ENCODE measurements around the gene MED27. TPM values are rescaled to one million over a fixed set of nuclear protein-coding genes. Genes with fewer than 3 reads are reported as not detected.

The MED27 gene
- total RNA-seq, 1 experiment from 2014 or later = 38.9 TPM

DNA sequence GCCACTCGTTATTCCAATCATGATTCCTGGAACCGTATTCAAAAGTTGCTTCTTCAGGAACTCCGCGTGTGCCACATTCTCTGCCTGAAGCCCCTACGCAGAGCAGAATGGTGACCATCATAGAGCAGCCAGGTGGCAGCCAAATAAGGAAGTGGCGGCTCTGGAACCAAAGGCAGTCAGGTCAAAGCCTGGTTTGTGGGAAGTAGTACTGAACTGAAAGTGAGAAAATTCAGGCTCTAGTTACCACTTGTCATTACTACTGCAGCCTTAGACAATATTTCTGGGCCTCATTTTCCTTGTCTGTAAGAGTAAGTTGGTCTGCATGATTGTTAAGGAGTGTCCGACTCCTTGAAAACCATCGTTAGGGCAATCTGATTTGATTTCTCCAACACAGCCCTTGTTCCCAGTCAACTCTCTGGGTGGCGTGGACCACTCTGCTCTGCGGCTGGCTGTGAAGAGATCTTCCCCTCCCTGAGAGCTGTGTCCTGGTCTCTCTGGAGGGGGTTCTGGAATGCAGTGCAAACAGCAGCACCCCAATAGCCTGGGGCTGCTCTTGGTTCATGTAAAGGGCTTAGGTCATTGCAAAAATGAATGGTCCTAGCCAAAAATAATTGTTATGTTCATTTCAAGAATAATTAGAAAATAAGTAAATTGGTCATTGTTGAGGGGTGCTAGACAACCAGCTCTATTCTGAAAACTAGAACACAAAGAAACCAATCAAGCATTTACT, 102.4 kb downstream of the MED27 start:
- Histone ChIP-seq H3K27me3 (no peaks in the 10 kb centered on the region), H3K4me3 (no peak overlapping the region), H3K36me3 (no peaks in the 10 kb centered on the region), H3K9me3 (no peaks in the 10 kb centered on the region)
- no peak for DNase-seq

DNA sequence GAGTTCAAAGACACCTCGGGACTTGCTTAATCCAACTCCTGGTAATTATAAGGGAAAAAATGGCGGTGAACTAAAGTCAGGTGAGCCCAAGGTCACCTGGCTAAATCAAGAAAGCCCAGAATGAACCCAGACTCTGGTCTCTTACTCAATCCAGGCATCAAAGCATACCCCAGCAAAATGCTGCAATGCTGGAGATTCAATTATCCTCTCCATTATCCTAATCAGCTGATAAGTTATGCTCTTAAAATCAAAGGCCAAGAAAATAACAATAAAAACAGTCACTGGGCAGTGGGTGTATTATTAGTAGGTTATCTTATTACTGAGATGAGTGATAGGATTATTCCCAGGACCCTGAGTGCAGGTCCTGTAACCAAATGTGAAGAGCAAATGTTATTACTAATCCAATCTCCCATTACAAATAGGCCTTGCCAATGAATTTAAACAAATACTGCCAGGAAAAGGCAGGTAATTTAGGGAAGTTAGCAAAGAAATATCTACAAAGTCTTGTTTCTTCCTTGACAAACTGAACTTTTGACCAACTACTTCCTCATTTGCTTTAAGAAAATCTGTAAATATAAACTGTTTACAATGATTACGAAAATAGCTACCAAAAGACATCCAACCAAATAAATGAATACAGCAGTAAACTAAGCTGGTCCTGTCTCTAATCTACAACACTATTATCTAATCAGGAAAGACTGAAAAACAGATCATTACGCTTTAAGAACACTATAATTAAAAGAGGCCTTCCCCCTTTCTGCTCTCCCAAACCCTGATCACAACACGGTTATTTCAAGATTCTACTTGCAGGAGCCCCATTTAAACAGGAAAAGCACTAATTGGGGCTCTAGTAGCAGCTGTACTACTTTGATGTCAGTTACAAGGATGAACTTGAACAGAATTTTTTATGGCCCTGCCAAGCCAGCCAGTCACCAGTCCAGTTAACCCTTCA, 103.2 kb downstream of the MED27 start:
- Histone ChIP-seq H3K4me3 (no peak overlapping the region), H3K36me3 (no peaks in the 10 kb centered on the region), H3K27me3 (no peaks in the 10 kb centered on the region), H3K9me3 (no peaks in the 10 kb centered on the region)
- DNase-seq = no peak

GRCh38 chr9:131972889-131973288, 106.8 kb downstream of the MED27 start:
- no peaks in the 10 kb centered on the region for H3K27me3 ChIP-seq
- H3K9me3 ChIP-seq = no peaks in the 10 kb centered on the region

GRCh38 chr9:131971482-131972074, 108.1 kb downstream of the MED27 start:
- no peaks in the 10 kb centered on the region for H3K36me3 ChIP-seq
- no peak overlapping the region for H3K4me3 ChIP-seq
- no peaks in the 10 kb centered on the region for H3K27me3 ChIP-seq
- no peak for DNase-seq
- no peaks in the 10 kb centered on the region for H3K9me3 ChIP-seq

More at GRCh38 chr9:131972889-131973288, 106.8 kb downstream of the MED27 start:
- no peak overlapping the region for H3K4me3 ChIP-seq
- H3K36me3 ChIP-seq = no peaks in the 10 kb centered on the region
- no peak for DNase-seq

- Histone ChIP-seq H3K27me3 (no peaks in the 10 kb centered on the region), H3K9me3 (no peaks in the 10 kb centered on the region), H3K4me3 (no peak overlapping the region), H3K36me3 (no peaks in the 10 kb centered on the region)
- DNase-seq = no peak
Observed at GRCh38 chr9:131969469-131969989, 110.1 kb downstream of the MED27 start.

DNA sequence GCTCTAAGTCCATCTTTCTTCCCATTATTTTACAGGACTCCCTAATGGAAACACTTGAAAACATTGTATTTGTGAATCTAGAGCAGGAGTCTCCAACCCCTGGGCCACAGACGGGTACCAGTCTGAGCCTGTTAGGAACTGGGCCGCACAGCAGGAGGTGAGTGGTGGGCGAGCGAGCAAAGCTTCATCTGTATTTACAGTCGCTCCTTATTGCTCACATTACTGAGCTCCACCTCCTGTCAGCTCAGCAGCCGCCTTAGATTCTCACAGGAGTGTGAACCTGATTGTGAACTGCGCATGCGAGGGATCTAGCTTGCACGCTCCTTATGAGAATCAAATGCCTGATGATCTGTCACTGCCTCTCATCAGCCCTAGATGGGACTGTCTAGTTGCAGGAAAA, 111.0 kb downstream of the MED27 start:
- Histone ChIP-seq H3K27me3 (no peaks in the 10 kb centered on the region), H3K4me3 (no peak overlapping the region), H3K36me3 (no peaks in the 10 kb centered on the region), H3K9me3 (no peaks in the 10 kb centered on the region)
- no peak for DNase-seq

GRCh38 chr9:131965841-131966240, 113.8 kb downstream of the MED27 start:
- Histone ChIP-seq H3K9me3 (no peaks in the 10 kb centered on the region), H3K27me3 (no peaks in the 10 kb centered on the region), H3K36me3 (no peaks in the 10 kb centered on the region), H3K4me3 (no peak overlapping the region)
- DNase-seq = no peak

DNA sequence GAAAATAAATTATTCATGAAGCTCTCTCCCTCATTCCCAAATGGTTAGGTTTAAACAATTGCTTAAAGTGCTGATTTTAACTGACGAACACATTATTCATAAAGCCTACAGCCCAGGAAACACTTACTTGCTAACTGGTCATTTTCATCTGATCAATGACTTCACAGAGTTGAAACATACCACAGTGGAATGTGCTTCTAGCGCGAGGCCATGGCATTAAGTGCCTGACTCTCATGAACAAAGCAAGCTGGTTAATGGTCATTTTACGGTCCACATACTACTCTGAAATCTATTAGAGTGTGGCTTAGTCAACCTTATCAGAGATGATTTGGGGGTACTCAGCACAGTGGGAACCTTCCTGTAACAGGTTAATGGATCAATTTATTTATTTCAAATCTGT, 114.6 kb downstream of the MED27 start:
- H3K9me3 ChIP-seq = no peaks in the 10 kb centered on the region
- no peak for DNase-seq
- no peaks in the 10 kb centered on the region for H3K27me3 ChIP-seq
- no peaks in the 10 kb centered on the region for H3K36me3 ChIP-seq
- H3K4me3 ChIP-seq = no peak overlapping the region

GRCh38 chr9:131963072-131964030, 116.3 kb downstream of the MED27 start:
- no peak overlapping the region for H3K4me3 ChIP-seq
- no peak for DNase-seq
- H3K27me3 ChIP-seq = no peaks in the 10 kb centered on the region
- H3K36me3 ChIP-seq = no peaks in the 10 kb centered on the region
- H3K9me3 ChIP-seq = no peaks in the 10 kb centered on the region

DNA sequence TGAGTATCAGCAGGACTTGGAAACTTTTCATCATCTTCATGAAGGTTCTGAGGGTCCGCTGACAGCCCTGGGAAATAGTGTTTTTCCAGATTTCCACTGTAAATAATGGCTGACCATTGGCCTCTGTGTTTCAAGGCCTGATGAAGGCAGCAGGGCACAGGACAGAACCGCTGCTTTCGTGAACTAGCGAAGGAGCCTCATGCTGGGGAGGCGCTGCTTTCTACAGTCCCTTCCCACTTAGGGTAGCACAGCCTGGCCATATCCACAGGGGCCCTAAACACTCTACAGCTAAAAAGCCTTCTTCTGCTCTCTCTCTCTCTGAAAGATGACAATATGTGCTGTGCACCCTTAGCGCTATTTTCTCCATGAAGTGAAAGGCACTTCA, 118.2 kb downstream of the MED27 start:
- Histone ChIP-seq H3K4me3 (no peak overlapping the region), H3K27me3 (no peaks in the 10 kb centered on the region), H3K36me3 (no peaks in the 10 kb centered on the region), H3K9me3 (no peaks in the 10 kb centered on the region)
- DNase-seq = no peak

DNA sequence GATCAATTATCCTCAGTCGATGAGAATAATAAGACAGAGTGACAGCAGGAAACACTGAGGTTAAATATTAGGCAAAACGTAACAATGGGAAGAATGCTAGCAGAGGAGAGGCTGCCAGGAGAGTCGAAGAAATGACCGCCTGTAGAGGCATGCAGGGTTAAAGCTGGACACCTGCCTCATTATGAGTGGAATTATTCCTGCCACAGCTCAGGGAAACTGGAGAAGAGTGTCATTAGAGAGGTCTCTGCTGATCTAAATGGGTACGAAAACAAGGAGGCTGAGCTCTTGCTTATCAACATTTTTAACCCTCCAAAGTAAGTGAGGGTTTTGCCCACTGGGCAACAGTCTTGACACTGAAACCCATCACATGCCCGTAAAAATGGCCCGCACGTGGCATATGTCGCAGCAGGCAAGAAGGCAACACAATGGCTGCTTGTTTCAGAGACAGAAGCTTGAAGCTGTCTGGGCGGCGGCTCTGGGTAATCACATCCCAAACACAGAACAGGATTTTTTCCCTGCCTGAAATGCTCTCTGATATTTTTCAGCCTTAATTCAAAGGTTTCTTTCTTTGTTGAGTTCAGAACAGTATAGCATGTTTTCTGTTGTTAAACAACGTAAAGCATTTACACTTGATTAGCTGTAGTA, 118.7 kb downstream of the MED27 start:
- Histone ChIP-seq H3K27me3 (no peaks in the 10 kb centered on the region), H3K4me3 (no peak overlapping the region), H3K9me3 (no peaks in the 10 kb centered on the region), H3K36me3 (no peaks in the 10 kb centered on the region)
- no peak for DNase-seq

DNA sequence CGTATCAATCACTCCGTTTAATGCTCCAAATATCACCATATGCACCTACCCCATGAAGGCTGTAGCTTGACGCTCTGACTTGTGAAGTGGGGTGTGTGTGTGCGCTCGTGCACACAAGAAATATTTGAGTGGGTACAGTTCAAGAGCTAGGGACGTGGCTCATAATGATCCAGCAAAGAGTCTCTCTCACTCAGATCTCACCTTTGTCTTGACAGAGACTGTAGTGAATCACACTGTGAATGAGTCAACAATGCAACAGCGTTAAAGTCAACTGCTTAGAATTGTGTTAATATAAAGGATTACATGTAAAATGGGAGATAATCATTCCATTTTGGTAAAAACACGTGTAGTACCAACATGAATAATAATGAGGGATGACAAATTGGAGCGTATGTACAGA, 119.4 kb downstream of the MED27 start:
- Histone ChIP-seq H3K36me3 (no peaks in the 10 kb centered on the region), H3K9me3 (no peaks in the 10 kb centered on the region), H3K4me3 (no peak overlapping the region), H3K27me3 (no peaks in the 10 kb centered on the region)
- no peak for DNase-seq

DNA sequence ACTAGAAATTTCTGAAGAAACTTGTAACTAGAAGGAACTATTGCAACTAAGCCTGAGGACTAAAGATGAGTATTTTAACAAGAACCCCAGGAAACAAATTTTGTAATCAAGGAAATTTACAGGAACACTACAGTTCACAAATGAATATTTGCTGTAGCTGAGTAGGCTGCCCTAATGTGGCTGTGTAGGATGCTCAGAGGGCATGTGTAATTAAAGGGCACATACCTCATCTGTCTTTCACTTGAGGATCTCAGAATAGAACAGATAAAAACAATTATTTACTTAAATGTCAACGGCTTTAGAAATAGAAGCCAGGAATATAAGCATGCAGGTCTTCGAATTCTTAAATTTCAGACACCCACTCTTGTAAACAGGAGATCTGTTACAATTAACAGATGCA, 119.8 kb downstream of the MED27 start:
- Histone ChIP-seq H3K27me3 (no peaks in the 10 kb centered on the region), H3K4me3 (no peak overlapping the region), H3K9me3 (no peaks in the 10 kb centered on the region), H3K36me3 (no peaks in the 10 kb centered on the region)
- no peak for DNase-seq

DNA sequence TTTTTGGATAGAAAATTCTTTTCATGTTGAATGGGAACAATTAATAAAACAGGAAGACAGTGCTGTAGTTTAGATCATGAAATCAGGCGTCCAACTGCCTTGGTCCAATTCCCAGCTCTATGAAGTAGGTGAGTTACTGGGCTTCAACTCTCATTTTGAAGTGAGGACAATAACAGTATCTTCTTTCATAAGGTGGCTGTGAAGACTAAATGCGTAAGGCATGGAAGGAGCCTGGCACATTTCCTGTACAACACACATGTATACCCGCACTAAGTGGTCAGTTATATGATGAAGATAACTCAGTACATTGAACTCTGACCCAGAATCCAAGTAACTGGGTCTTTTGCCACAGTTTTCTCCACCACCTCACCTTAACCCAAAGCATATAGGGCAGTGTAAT, 120.6 kb downstream of the MED27 start:
- H3K9me3 ChIP-seq = no peaks in the 10 kb centered on the region
- DNase-seq = no peak
- no peaks in the 10 kb centered on the region for H3K36me3 ChIP-seq
- H3K27me3 ChIP-seq = no peaks in the 10 kb centered on the region
- no peak overlapping the region for H3K4me3 ChIP-seq

- H3K9me3 ChIP-seq = no peaks in the 10 kb centered on the region
- H3K27me3 ChIP-seq = no peaks in the 10 kb centered on the region
- no peak for DNase-seq
- no peak overlapping the region for H3K4me3 ChIP-seq
- H3K36me3 ChIP-seq = no peaks in the 10 kb centered on the region
Observed at GRCh38 chr9:131954299-131954698, 125.4 kb downstream of the MED27 start.

DNA sequence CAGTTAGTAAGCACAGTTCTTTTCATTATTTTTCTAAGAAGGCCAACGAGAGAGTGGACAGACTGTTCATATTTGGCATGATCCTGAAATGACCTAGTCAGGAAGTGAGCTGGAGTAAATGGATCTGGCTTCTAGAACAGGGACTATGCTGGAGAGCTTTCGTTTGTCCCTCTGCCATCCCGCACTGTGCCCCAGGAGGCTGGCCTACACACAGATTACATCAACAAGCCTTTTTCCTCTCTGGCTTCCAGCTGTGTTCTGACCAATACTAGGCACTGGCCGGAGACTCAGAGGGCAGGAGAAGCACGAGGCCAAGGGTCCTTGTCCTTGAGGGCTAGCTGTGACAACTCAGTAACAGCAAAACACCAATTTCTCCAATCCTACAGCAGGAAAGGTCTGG, 127.8 kb downstream of the MED27 start:
- peak; percentile 84 for DNase-seq
- Histone ChIP-seq H3K36me3 (no peaks in the 10 kb centered on the region), H3K4me3 (no peak overlapping the region), H3K27me3 (no peaks in the 10 kb centered on the region), H3K9me3 (no peaks in the 10 kb centered on the region)

All from MG63 (cell line).